GF-D8 (cell line): ENCODE measurements around the gene PTPRZ1.

Experiments
- DNase-seq: peaks from one replicate; lab custom pipeline; 2025; lab: John Stamatoyannopoulos, UW

The PTPRZ1 gene

DNA sequence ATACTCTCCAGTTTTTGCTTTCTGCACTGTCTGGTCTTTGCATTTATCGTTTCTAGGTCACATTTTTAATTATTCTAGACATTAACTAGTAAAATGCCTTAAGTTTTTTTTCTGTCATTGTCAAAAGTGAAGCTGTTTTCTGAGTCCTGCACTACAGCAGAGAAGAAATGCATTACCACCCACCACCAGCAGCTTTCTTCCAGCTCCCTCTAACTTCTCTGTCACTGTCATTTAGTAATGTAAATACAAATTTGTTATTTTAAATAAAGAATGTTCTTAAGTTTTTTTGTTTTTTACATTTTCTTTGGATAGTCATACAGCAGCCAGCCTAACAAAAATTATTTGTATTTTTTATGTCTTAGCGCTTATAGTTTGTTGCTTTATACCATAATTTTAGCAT, 18.8 kb downstream of the PTPRZ1 start:
- no peak for DNase-seq

DNA sequence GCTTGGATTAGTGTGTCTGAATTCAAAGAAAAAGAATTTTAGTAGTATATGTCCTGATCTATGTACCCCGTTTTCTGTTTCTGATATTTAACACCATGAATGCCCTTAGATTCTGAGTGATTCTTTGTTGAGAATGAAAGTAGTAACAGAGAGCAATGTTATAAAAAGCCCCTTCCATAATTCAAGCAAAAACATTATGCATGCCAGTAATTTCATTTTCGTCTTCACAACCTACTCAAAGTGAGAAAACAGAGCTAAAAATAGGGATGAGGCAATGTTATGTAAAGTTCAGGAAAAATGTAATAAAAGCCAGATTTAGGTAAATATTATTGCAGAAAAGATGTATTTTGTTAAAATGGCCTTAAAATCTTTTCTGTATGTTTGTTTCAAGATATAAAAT, 28.1 kb downstream of the PTPRZ1 start:
- no peak for DNase-seq

DNA sequence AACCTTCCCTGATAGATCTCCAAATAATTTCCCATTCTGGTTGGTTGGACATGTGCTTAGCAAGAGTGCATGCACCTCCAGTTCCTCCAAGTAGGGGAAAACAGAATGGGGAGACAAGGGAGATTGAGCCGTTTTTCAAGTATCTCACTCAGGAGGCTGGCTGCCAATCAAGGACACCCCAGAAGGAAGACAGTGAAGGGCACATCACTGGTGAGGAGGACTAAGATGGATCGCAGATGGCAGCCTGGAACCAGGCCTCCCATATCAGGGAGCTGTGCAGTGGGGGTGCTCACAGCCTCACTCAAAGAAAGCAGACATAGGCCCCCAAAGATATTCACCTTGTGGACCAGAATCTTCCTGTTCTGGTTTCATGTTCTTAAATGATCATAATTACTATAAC, 31.2 kb downstream of the PTPRZ1 start:
- DNase-seq: no peak

DNA sequence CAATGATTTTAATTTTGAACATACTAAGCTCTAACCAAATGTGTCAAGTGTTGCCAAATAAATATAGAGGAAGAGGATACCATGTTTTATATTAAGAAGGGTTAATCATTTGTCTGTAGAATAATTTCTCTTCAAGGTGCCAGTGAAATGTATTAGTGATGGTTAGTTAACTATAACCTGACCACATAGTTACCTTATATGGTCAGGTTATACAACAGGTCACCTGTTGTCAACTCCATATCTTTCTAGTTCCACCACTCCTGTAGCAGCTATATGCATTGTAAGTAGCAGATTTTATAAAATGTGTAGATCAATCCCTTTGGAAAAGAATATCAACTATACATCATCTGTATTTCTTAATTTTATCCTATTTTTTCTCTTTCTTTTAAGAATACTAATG, 35.1 kb downstream of the PTPRZ1 start:
- no peak for DNase-seq

DNA sequence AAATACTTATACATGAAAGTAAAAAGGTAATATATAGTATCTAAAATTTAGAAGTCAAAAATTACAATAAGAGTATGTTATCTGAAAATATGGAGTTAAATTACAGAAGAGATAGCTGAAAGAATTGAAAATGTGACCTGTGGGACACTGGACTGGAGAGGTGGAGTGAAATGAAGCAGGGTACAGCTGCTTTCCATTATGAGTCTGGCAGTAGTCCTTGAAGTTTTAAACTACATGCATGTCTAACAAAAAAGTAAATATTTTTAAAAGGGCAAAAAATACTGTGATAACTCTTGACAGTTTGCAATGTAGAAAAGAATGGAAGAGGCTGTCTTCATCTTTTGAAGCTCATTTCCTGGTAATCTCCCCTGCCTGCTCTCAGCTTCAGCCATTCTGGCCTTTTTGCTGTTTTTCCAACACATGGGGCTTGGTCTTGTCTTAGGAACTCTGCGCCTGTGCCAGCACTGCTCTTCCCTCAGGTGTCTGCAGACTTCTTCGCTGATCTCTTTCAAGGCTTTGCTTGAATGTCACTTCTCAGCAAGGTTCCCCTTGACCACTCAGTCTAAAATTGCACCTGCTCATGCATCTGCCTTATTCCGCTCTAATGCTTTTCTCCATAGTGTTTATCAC, 36.9 kb downstream of the PTPRZ1 start:
- DNase-seq: no peak

DNA sequence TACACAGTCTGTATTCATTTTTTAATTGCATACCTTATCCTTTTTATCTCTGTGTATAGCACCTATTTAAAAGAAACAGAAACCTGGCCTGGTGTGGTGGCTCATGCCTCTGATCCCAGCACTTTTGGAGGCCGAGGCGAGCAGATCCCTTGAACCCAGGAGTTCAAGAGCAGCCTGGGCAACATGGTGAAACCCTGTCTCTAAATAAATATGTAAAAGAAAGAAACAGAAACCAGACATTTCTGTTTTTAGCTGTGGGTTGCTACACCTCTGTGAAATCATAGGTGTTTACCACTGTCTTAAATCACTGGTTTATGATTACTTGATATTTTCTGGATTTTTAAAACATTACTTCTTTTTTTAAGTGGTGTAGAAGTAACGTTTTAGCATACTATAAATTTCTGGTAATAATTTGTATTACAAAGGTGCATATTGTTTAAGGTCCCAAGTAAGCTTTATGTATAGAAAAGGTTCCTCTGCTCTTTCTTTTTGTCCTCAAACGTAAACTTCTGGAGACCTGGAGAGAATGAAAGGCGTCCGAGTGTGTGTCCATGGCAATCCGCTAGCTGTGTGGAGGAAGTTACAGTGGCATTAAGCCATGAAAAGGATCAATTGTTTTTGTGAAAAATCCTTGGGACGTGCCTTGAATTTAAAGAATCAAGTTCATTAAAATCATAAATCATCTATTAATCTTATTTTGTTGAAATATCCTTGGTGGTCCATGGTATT, 41.1 kb downstream of the PTPRZ1 start:
- no peak for DNase-seq

DNA sequence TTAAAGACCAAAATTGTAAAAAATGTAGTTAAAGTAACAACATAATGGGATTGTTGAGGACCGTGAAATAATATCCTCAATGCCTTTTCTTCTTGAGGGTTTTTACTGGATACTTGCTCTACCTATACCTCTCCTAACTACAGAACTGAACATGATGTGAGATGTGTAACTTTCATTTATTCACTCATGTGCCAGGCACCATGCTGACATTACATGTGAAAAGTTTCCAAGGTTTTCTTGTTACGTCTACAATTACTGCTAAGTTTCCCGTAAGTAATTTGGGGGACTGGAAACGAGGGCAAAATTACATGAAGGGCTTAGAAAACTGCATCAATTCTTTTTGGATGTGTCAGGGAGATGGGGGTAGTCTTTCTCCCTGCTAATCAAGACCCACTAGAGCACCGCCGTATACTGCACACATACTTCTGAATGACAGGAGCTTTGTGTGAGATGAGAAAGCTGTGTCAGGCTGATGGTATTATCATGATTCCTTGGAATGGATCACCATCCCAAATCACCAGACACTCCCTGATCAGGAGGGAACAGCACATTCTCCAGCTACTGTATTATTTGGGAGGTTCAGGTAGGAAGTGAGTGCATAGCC, 41.8 kb downstream of the PTPRZ1 start:
- DNase-seq: no peak

DNA sequence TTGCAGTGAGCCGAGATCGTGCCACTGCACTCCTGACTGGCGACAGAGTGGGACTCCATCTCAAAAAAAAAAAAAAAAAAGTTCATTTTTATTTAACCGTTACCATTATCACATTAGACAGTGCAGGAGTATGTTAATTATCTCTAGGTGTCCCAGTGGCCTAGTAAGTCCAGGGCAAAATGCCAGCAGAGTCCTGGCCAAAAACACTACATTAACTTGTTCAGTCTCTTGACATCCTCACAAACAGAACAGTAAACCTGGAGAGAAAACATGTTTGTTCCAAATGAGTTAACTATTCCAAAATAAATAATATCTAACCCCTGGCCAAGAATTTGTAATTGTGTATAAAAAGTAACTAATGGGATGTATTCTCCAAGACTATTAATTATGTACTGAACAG, 43.2 kb downstream of the PTPRZ1 start:
- DNase-seq: no peak

DNA sequence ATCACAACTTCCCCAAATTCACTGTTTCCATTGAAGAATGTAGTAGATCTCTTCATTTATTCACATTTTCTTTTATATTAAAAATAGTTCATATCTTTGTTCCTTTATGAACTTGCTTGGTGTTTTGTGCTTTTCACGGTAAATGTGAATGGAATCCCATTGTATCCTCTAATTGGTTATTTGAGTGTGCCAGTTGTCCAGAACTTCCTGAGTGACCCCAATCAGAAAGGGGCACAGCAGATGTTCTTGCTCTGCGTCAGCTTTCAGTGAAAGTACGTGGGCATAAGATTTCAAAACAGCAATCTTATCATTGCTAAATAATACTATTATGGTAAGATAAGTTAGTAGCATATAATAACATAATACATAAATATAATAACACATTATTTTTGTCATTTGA, 47.0 kb downstream of the PTPRZ1 start:
- DNase-seq: no peak

DNA sequence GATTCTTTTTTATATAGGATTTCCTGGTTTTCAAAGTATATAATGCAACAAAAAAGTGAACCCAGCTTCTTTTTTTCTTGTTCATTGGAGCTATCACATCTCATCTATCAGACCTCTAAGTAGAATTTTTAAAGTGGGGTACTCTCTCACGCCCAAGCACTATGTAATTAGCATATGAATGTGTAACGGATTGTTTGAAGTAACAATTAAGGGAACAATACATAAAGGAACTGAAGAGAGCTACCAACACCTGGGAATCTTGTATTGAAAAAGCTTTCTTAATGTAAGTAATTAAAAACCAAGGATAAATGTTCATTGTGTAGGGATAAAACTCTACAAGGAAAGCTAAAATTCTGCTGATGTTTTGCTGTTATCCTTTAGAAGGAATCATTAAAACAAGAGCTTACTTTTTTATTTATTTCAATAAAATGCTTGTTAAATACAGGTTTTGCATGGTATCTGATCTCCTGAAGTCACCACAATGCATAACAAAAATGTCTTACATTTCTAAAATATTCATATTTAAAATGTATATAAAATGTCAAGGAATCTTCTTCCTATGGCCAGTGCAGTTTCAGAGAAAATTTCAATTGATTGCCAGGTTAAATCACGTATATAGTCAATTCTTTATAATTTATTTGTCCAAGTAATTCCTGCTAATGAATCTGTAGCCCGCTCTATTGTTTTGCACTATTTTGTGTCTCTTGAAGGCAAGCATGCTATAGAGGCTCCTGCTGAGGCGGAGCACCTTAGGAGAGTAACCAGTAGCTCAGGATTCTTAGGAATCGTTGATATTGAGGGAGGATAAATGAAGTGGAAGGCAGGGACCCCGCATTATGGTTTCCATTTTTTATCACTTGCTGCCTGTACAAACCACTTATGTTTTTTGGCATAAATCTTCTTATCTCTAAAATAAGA, 51.6 kb downstream of the PTPRZ1 start:
- DNase-seq: no peak

DNA sequence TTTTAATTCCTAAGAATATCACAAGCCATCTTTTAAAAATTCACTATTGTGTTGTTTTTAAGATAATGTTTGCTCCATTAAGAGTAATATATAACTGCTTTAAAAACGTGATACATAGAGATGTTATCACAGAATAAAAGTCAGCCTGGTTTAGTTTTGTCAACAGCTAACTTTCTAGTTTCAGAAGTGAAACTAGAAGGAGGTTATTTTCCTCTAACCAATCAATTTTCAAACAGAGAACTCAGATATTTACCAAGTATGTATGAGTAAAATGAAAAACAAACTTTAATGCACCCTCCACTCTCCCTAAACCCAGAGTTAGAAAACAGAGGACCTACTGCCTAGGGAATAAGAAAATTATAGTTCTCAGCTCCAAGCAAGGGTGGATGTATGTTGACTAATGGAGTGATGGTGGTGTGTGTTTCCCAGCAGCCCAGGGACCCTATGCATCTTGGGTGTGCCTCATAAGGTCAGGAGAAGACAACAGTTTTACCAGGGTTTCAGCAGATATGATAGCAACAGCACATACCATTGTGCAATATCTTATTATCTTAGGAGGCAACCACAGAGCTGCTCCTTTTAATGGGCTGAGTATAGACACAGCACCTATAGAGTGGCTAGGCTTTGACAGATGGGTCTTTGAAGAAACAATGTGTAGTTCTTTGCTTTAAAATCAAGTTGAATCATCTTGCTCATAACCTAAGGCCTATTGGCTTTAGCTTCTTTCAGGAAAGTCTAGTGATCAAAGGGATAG, 58.4 kb downstream of the PTPRZ1 start:
- DNase-seq: no peak

DNA sequence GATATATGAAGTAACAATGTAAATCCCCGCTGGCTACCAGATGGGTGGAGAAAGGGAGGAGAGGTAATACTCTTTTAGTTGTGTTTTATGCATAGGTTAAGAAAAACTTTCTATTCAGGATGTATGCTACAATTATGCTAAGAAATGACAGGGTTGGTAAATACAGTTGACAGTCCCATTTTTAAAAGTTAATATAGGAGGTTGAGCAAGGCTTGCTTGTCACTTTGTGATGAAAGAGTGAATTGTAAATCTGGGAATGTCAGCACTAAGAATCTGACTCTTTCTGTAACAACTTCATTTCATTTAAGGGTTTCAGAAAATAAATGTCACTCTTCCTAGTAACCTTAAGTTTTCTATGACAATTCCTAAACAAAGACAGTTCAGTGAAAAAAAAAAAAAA, 59.8 kb downstream of the PTPRZ1 start:
- no peak for DNase-seq

DNA sequence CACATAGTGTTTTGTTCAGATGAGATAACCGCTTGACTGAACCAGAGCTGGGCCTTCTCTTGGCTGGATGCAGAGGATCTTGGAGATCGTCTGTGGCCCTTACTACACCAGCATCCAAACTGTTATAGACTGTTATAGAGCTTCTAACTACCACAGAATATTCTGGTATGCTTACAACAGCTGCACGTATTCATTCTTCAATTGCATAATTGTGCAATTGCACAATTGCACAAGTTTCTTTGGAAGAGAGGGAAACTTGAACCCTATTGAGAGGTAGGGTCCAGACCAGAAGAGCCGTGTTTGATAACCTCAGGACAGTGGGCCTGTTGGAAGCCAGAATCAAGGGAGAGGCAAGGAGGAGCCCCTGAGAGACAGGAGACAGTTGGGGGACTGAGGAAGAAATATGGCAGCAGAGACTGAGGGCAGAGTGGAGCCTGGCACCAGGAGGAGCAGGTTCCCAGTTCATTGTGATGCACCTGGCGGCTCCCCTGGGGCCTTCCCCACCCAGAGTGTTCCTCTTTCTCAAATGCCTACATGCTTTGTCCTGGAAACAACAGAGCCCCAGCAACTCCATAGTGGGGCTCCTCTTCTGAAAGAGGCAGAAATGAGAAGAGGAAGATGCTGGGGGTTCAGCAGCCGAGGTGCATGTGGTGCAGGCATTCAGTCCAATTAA, 64.1 kb downstream of the PTPRZ1 start:
- DNase-seq: no peak

DNA sequence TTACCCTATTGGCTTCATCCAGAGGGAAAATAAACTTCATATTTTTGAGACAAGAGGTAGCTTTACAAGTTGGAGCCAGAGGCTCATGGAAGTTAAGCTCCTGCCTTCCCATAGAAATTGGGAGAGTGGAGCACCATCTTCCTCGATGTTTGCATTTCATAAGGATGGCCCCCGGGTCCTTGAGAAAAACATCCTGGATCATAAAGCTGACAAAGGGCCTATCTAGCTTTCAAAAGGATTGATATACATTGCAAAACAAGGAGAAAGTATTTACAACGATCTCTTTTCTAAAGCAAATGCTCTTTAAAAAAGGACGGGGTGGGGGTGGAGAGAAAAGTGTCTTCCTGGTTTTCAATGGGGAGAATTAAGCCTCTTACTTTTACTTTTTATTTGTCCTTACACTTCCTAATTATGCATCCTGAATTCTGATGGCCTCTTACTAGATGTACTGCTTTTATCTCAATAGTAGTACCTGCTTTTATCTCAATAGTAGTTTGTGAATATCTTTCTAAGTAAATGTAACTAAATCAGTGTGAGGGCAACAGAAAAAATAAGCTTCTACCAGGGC, 65.6 kb downstream of the PTPRZ1 start:
- DNase-seq: no peak

DNA sequence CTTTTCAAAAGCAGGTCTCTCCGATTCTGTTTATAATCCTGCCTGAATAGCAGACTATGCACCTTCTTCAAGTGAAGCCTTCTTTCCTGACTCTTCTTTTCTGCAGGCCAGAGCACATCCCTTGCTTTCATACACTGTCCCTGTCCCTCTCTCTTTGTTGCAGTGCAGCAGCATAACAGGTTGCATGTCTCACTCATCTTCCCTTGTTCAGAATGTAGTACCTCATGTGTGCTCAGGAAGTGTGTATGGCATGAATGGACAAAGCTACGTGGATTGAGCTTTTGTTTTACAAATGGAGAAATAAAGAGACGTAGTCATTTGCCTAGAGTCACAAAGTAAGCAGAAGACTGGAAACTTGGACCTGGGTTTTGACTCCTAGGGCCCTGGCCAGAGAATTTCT, 68.0 kb downstream of the PTPRZ1 start:
- DNase-seq: no peak

DNA sequence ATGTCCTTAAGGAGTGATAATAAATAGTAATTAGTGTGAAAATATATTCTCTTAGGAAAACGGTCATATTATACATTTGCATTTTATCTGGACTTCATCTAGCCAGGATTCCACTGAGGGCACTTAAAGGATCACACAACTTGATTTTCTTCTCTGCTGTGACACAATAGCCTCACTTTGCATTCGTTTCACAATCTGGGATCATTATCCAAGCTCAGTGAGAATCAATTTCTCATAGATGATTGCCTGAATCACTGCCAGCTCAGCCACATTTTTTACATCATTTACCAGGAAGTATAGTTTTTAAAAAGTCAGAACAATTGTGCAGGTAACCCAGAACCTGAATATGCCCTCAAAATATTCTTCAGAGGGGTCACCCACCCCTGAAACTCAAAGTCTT, 68.9 kb downstream of the PTPRZ1 start:
- DNase-seq: no peak

DNA sequence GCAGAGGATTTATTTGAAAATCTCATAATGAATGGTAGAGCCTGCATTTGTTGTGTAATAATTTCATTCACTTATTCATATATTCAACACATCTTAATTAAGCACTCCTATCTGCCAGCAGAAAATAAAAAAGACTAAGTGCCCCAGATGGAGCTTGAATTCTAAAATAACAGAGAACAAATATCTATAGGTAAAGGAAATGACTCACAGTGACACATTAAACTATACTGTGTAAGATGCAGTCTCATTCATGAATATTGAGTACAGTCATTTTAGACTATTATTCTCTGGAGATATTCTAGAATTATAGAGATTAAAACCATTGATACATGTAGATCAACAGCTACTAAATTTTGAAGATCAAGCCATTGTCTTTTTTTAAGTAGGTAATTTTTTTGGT, 72.1 kb downstream of the PTPRZ1 start:
- no peak for DNase-seq

DNA sequence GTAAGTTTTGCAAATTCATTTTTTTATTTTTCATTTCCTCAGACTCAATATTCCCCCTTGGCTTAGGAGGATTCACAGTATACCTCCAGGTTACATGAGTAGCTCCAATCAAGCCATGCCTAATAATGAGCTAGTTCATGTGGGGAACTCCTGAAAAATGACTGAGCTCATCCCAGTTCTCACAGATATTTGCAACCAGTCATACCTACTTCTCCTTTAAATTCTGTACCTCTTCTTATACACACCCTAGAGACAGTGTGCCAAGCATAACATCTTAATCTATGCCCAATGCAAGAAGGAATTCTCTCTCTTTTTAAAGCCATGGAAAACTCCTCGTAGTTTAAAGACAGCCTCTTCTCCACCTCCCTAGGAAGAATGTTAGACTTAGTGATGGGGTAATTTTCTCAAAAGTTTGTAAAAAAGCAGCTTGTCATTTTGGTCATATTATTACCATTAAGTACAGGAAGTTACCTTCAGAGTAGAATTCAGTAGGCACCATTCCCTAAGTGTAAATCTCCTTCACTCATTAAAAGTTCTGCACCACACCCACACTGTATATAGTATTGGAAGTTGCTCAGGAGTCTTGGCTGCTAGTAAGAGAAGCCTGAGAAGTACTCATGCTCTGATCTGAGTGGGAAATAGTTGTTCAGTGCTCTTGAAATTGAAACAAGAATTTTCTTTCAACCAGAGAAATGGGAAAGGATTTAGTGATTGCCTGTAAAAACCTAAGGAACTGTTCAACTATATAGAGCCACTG, 72.7 kb downstream of the PTPRZ1 start:
- no peak for DNase-seq

DNA sequence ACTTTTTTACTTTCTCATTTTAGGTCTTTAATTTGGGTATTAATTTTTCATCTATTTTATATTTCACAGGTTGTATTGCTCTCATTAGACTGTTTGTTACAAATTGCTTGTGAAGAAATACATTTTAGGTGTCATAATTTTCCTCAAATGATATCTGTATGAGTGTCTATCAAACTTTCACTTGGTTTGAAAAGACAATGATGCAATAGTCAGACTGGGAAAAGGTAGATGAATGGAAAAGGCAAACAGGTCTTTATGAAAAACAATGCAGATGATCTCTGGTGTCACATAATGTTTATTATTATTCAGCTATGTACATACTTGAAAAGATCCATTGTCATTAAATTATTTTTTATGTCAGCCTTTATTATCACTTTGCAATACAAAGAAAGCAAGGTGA, 80.2 kb downstream of the PTPRZ1 start:
- DNase-seq: no peak

DNA sequence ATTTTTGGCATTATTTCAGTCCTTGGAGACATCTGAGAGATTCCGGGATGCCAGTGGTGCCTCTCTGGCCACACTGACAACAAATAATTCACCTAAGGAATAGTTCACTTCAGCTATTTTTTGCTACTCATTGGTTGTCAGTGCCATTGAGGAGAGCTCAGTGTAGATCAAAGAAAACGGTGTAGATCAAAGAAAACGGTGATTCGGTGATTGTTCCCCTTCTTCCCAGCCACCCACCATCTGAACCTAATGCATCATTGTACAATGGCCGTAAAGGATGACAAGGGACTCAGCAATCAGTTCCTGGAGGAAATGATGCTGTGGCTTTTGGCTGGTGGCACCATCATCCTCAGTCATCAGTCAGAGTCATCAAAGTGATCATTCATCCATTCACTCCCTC, 80.6 kb downstream of the PTPRZ1 start:
- no peak for DNase-seq
